KMS-11 (cell line): ENCODE data around the gene CCDC158.

Experiments
- H2AFZ ChIP-seq: fragments of 200-600 bp; sonication (generic); 2 replicates; pipeline ENCODE4 v1.6.1; 2016; ENCODE audit warnings: antibody characterized with exemption, mixed run types, low read depth
- H3K27ac ChIP-seq: fragments of 200-600 bp; sonication (generic); 2 replicates; pipeline ENCODE4 v1.6.1; 2016; ENCODE audit warnings: mild to moderate bottlenecking, mixed run types
- H3K27me3 ChIP-seq: fragments of 200-600 bp; sonication (generic); 2 replicates; pipeline ENCODE4 v1.6.1; 2017; ENCODE audit warnings: mild to moderate bottlenecking, low read depth, mixed run types, moderate library complexity; ENCODE audit not compliant: insufficient read depth
- H3K36me3 ChIP-seq: fragments of 200-600 bp; sonication (generic); 2 replicates; pipeline ENCODE4 v1.6.1; 2017; ENCODE audit warnings: mild to moderate bottlenecking, mixed run types; ENCODE audit not compliant: insufficient read depth
- H3K4me1 ChIP-seq: fragments of 200-600 bp; sonication (generic); 2 replicates; pipeline ENCODE4 v1.6.1; 2016; ENCODE audit warnings: mild to moderate bottlenecking, low read depth, mixed run types; ENCODE audit not compliant: poor library complexity, severe bottlenecking
- H3K4me2 ChIP-seq: fragments of 200-600 bp; sonication (generic); 2 replicates; pipeline ENCODE4 v1.7.0; 2016; ENCODE audit warnings: mild to moderate bottlenecking, mixed run types
- H3K4me3 ChIP-seq: fragments of 200-600 bp; sonication (generic); IDR thresholded peaks from 2 replicates; pipeline ENCODE4 v1.6.1; 2017; ENCODE audit warnings: low read depth, low read length, mixed read lengths; ENCODE audit not compliant: insufficient read depth
- H3K79me2 ChIP-seq: fragments of 200-600 bp; sonication (generic); 2 replicates; pipeline ENCODE4 v1.6.1; 2016; ENCODE audit warnings: low read depth, mixed run types; ENCODE audit not compliant: insufficient read depth
- H3K9ac ChIP-seq: fragments of 200-600 bp; sonication (generic); 2 replicates; pipeline ENCODE4 v1.6.1; 2016; ENCODE audit warnings: mild to moderate bottlenecking, mixed run types
- H4K20me1 ChIP-seq: fragments of 200-600 bp; sonication (generic); 2 replicates; pipeline ENCODE4 v1.6.1; 2016; ENCODE audit warnings: mild to moderate bottlenecking, mixed run types; ENCODE audit not compliant: insufficient read depth
- CTCF ChIP-seq: fragments of 200-600 bp; sonication (generic); conservative IDR thresholded peaks from 2 replicates; pipeline ENCODE4 v1.6.1; 2017; ENCODE audit warnings: low read depth, mild to moderate bottlenecking, antibody characterized with exemption, low read length, moderate library complexity, mixed read lengths

CCDC158 gene

GRCh38 chr4:76279462-76279861 is 141.5 kb downstream of the CCDC158 start:
- Histone ChIP-seq H3K4me1 (peaks cover 42% of the 10 kb centered on the region), H3K27ac (no peak overlapping the region), H3K4me2 (no peak overlapping the region), H3K79me2 (no peaks in the 10 kb centered on the region), H4K20me1 (no peaks in the 10 kb centered on the region), H3K4me3 (no peak overlapping the region), H3K36me3 (no peaks in the 10 kb centered on the region), H2AFZ (no peak overlapping the region), H3K9ac (no peak overlapping the region), H3K27me3 (no peaks in the 10 kb centered on the region)
- no peak for TF ChIP-seq CTCF

DNA sequence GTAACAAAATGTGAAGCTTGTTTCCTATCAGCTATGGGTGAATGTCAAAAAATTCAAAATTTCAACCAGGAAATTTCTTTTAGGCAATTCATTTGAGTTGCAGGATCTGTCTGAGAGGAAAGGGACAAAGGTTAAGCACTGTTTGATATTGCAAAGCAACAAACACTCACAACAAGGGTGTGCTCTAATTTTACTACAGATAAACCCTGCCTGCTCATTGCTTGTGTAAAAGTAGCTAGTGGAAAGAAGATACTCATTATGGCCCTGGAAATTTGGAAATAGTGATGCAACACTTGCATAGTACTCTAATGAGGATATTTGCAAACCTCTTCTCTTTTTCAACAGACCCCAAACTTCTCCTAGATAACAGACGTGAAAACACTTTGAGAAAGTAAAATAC is 142.4 kb downstream of the CCDC158 start:
- Histone ChIP-seq H3K4me3 (no peak overlapping the region), H3K79me2 (no peaks in the 10 kb centered on the region), H3K36me3 (no peaks in the 10 kb centered on the region), H3K4me2 (no peak overlapping the region), H2AFZ (no peak overlapping the region), H4K20me1 (no peaks in the 10 kb centered on the region), H3K4me1 (peaks cover 42% of the 10 kb centered on the region), H3K27me3 (no peaks in the 10 kb centered on the region), H3K27ac (no peak overlapping the region), H3K9ac (no peak overlapping the region)
- no peak for TF ChIP-seq CTCF

DNA sequence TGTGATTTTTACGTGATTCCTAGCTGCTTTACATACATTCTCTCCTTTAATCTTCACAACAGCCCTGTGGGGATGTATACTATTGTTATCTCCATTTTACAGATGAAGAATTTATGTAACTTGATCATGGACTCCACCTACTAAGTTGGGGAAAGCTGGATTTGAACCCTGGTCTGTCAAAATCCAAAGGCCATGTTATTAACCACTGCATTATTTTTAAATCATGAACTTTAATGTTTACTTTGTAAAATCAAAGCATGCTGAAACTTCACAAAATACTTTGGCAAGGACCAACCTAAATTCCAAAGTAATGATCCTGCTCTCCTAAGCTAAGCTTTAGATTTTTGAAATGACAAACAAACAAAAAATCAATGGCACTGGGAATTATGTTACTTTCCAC is 143.3 kb downstream of the CCDC158 start:
- Histone ChIP-seq H3K4me2 (peak overlapping the region; percentile 75), H3K27me3 (no peaks in the 10 kb centered on the region), H4K20me1 (no peaks in the 10 kb centered on the region), H3K79me2 (no peaks in the 10 kb centered on the region), H3K9ac (no peak overlapping the region), H3K36me3 (no peaks in the 10 kb centered on the region), H3K4me1 (peaks cover 42% of the 10 kb centered on the region), H3K4me3 (no peak overlapping the region), H3K27ac (no peak overlapping the region), H2AFZ (no peak overlapping the region)
- TF ChIP-seq CTCF = no peak

DNA sequence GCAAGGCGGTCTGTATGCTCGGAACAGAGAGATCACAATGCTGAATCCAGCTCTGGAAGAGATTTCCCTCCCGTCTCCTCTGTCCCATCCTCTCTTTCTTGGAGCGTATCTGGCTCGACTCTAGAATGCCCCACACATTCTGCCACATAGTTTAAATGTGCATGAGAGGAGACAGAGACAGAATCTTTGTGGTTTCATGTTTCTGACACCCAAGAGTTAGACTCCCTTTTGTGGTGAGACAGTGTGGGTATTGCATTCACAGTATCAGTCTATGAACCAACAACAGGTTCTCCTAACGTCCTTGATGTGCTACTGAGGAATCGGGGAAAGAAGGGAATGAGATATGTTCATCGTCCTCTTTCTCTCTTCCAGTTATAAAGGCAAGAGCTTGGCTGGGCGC is 144.1 kb downstream of the CCDC158 start:
- Histone ChIP-seq H3K27ac (peak overlapping the region; percentile 49), H3K4me2 (peak overlapping the region; percentile 75), H4K20me1 (no peaks in the 10 kb centered on the region), H3K4me3 (no peak overlapping the region), H3K36me3 (no peaks in the 10 kb centered on the region), H3K4me1 (peaks cover 49% of the 10 kb centered on the region), H3K27me3 (no peaks in the 10 kb centered on the region), H2AFZ (peak overlapping the region; percentile 63), H3K9ac (peak overlapping the region; percentile 4; the same call in 1 of the 2 replicates), H3K79me2 (no peaks in the 10 kb centered on the region)
- no peak for TF ChIP-seq CTCF
